CD8-positive, alpha-beta memory T cell (primary cell): ENCODE measurements around the gene TMEM176B. TPM values are rescaled to one million over a fixed set of nuclear protein-coding genes. Genes with fewer than 3 reads are reported as not detected.
A peak's percentile ranks its signal among the peaks of the same experiment; 100 is the strongest.

Source experiments
- CTCF ChIA-PET: fragments of 350-600 bp; sonication (Branson Sonifier 250); formaldehyde crosslinking; loops from one replicate; lab custom pipeline; 2021; ENCODE audit warnings: antibody characterized with exemption; lab: Charles Lee
- POLR2A ChIA-PET: fragments of 350-600 bp; sonication (Branson Sonifier 250); formaldehyde crosslinking; loops from one replicate; lab custom pipeline; 2021; ENCODE audit warnings: antibody characterized with exemption; lab: Charles Lee
- DNase-seq, 5 donors: peaks; one replicate each; pipeline versions ENCODE4 v3.0.0 to v3.0.0-alpha.2; 2020 to 2022; ENCODE audit warnings: mixed read lengths in 1 of 5
- H3K27ac ChIP-seq: one replicate; pipeline ENCODE4 v1.7.0; 2013; ENCODE audit warnings: low read depth, mild to moderate bottlenecking, low read length, moderate library complexity
- H3K27me3 ChIP-seq: 2 replicates; pipeline ENCODE4 v1.7.0; 2013; ENCODE audit warnings: low read length, mild to moderate bottlenecking; ENCODE audit not compliant: insufficient read depth, poor library complexity, severe bottlenecking
- H3K36me3 ChIP-seq: 2 replicates; pipeline ENCODE4 v1.7.0; 2013; ENCODE audit warnings: mild to moderate bottlenecking, low read length, moderate library complexity; ENCODE audit not compliant: insufficient read depth
- H3K4me1 ChIP-seq: 2 replicates; pipeline ENCODE4 v1.7.0; 2013; ENCODE audit warnings: mild to moderate bottlenecking, low read length, moderate library complexity; ENCODE audit not compliant: insufficient read depth
- H3K4me3 ChIP-seq: 2 replicates; pipeline ENCODE4 v1.7.0; 2013; ENCODE audit warnings: mild to moderate bottlenecking, low read length
- H3K9me3 ChIP-seq: 2 replicates; pipeline ENCODE4 v1.7.0; 2013; ENCODE audit warnings: mild to moderate bottlenecking, low read length
- H3K27ac Mint-ChIP-seq, 8 donors: one replicate each; pipeline ENCODE4 v1.8.0; 2020 to 2021; ENCODE audit warnings: mixed read lengths in 8 of 8, mild to moderate bottlenecking in 6 of 8, inconsistent platforms in 3 of 8, moderate library complexity in 3 of 8
- H3K27me3 Mint-ChIP-seq, 2 donors: one replicate each; pipeline ENCODE4 v1.8.0; 2020 to 2021; ENCODE audit warnings: mixed read lengths in 2 of 2, mild to moderate bottlenecking in 1 of 2, moderate library complexity in 1 of 2
- H3K36me3 Mint-ChIP-seq, 3 donors: one replicate each; pipeline ENCODE4 v1.8.0; 2020 to 2021; ENCODE audit warnings: mixed read lengths in 3 of 3, inconsistent platforms in 1 of 3, mild to moderate bottlenecking in 1 of 3
- H3K4me1 Mint-ChIP-seq, 3 donors: one replicate each; pipeline ENCODE4 v1.8.0; 2020 to 2021; ENCODE audit warnings: mixed read lengths in 3 of 3, inconsistent platforms in 1 of 3, mild to moderate bottlenecking in 1 of 3
- H3K4me3 Mint-ChIP-seq, 7 donors: one replicate each; pipeline ENCODE4 v1.8.0; 2020 to 2021; ENCODE audit warnings: mixed read lengths in 7 of 7, mild to moderate bottlenecking in 6 of 7, moderate library complexity in 4 of 7, inconsistent platforms in 2 of 7
- H3K9me3 Mint-ChIP-seq, 5 donors: one replicate each; pipeline ENCODE4 v1.8.0; 2020 to 2022; ENCODE audit warnings: mixed read lengths in 5 of 5, mild to moderate bottlenecking in 3 of 5, moderate library complexity in 2 of 5, inconsistent platforms in 1 of 5
- polyA plus RNA-seq: library from polyadenylated mRNA; unstranded; fragments of 300-500 nt; fragmentation: Illumina TruSeq; gene quantifications from one replicate; pipeline ENCODE4 v1.2.3, GENCODE V29; 2021
- total RNA-seq, 2 experiments: library from RNA; stranded (reverse); gene quantifications; one replicate each; pipeline ENCODE4 v1.2.3, GENCODE V29; 2021

The TMEM176B gene
- total and polyA plus RNA-seq, 3 experiments from 2014 or later: 0.20 to 0.27 TPM; not detected in 1

DNA sequence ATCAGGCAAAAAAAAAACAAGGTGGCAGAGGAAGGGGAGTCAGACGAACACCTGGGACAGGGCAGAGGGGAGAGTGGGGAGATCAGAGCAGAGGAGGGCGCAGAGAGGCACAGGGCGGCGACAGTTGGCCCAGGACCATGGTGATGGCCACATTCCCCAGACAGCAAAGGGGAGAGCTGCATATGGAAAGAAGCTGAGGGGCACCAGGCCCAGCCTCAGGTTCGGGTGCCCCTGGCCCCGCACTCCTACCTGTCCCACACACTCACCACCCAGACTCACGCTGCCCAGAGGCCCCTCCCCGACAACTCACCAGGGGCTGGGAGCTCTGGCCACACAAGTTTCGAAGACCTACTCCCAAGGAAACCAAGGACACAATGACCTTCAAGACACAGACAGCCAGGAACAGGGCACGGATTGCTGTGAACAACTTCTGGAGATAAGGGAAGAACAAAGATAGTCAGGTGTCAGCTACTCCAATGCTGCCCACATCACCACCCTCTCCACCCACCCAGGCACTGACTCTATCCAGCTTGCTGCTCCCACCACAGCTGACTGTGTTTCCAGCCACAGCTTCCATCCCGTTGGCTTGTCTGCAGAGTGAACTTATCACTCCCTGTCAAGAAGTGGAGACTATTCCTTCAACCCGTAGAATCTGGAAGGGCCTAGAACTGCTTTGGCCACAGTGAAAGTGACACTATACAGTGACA lies 8.3 kb downstream of the TMEM176B start:
- Mint-ChIP-seq H3K27ac (no peak overlapping the region), H3K9me3 (peaks cover 0 to 4% (median 4%) of the 10 kb centered on the region in 5 donors), H3K27me3 (peaks cover 9 to 15% of the 10 kb centered on the region in 2 donors), H3K4me3 (no peak overlapping the region), H3K4me1 (no peaks in the 10 kb centered on the region), H3K36me3 (peaks cover 0 to 6% (median 0%) of the 10 kb centered on the region in 3 donors)
- Histone ChIP-seq H3K4me3 (no peak overlapping the region), H3K27ac (no peak overlapping the region), H3K9me3 (no peaks in the 10 kb centered on the region), H3K27me3 (peaks cover 4% of the 10 kb centered on the region), H3K36me3 (no peaks in the 10 kb centered on the region), H3K4me1 (no peaks in the 10 kb centered on the region)
- POLR2A ChIA-PET: no interaction called here
- CTCF ChIA-PET: interaction anchor here (1.3 kb wide), 1 partner anchor 35 kb away, joined by 3 read pairs; no protein-coding TSS in a partner anchor
- DNase-seq: no peak

- Mint-ChIP-seq H3K27ac (no peak overlapping the region), H3K9me3 (peaks cover 0 to 4% (median 4%) of the 10 kb centered on the region in 5 donors), H3K4me1 (no peaks in the 10 kb centered on the region), H3K4me3 (no peak overlapping the region), H3K27me3 (peaks cover 10 to 15% of the 10 kb centered on the region in 2 donors), H3K36me3 (peaks cover 0 to 5% (median 0%) of the 10 kb centered on the region in 3 donors)
- Histone ChIP-seq H3K9me3 (no peaks in the 10 kb centered on the region), H3K4me3 (no peak overlapping the region), H3K27me3 (peaks cover 4% of the 10 kb centered on the region), H3K4me1 (no peaks in the 10 kb centered on the region), H3K36me3 (no peaks in the 10 kb centered on the region), H3K27ac (no peak overlapping the region)
- CTCF ChIA-PET: interaction anchor here (1.0 kb wide), 1 partner anchor 13 kb away, joined by 3 read pairs; no protein-coding TSS in a partner anchor
- POLR2A ChIA-PET: no interaction called here
- no peak for DNase-seq
These were observed 8.9 kb downstream of the TMEM176B start for GRCh38 chr7:150791304-150791703.

- no peak overlapping the region for H3K4me3 Mint-ChIP-seq
- Histone ChIP-seq H3K27me3 (peaks cover 4% of the 10 kb centered on the region), H3K4me3 (no peak overlapping the region), H3K27ac (no peak overlapping the region), H3K9me3 (no peaks in the 10 kb centered on the region), H3K4me1 (no peaks in the 10 kb centered on the region), H3K36me3 (no peaks in the 10 kb centered on the region)
- CTCF ChIA-PET: interaction anchor here (1.0 to 1.3 kb wide), 2 partner anchors 12 to 25 kb away, joined by 3 read pairs; no protein-coding TSS in a partner anchor
- no peaks in the 10 kb centered on the region for H3K4me1 Mint-ChIP-seq
- H3K9me3 Mint-ChIP-seq: no peaks in the 10 kb centered on the region
- H3K27ac Mint-ChIP-seq: no peak overlapping the region
- POLR2A ChIA-PET: no interaction called here
- DNase-seq: no peak
- peaks cover 10 to 21% of the 10 kb centered on the region in 2 donors for H3K27me3 Mint-ChIP-seq
- peaks cover 0 to 3% (median 0%) of the 10 kb centered on the region in 3 donors for H3K36me3 Mint-ChIP-seq
These were observed 9.6 kb downstream of the TMEM176B start for GRCh38 chr7:150790416-150791075.

GRCh38 chr7:150788474-150789269 lies 11.5 kb downstream of the TMEM176B start:
- no peaks in the 10 kb centered on the region for H3K4me1 Mint-ChIP-seq
- DNase-seq: no peak
- H3K27me3 Mint-ChIP-seq: peaks cover 12 to 28% of the 10 kb centered on the region in 2 donors
- H3K4me1 ChIP-seq: no peaks in the 10 kb centered on the region
- POLR2A ChIA-PET: no interaction called here
- H3K36me3 ChIP-seq: no peaks in the 10 kb centered on the region
- peaks cover 0 to 4% (median 0%) of the 10 kb centered on the region in 3 donors for H3K36me3 Mint-ChIP-seq
- no peak overlapping the region for H3K27ac Mint-ChIP-seq
- CTCF ChIA-PET: interaction anchor here (1.0 to 2.7 kb wide), 2 partner anchors 10 kb away, joined by 3 to 12 read pairs; no protein-coding TSS in a partner anchor
- H3K4me3 ChIP-seq: no peak overlapping the region
- H3K27ac ChIP-seq: no peak overlapping the region
- H3K9me3 Mint-ChIP-seq: no peaks in the 10 kb centered on the region
- H3K9me3 ChIP-seq: no peaks in the 10 kb centered on the region
- no peak overlapping the region for H3K4me3 Mint-ChIP-seq
- no peaks in the 10 kb centered on the region for H3K27me3 ChIP-seq

DNA sequence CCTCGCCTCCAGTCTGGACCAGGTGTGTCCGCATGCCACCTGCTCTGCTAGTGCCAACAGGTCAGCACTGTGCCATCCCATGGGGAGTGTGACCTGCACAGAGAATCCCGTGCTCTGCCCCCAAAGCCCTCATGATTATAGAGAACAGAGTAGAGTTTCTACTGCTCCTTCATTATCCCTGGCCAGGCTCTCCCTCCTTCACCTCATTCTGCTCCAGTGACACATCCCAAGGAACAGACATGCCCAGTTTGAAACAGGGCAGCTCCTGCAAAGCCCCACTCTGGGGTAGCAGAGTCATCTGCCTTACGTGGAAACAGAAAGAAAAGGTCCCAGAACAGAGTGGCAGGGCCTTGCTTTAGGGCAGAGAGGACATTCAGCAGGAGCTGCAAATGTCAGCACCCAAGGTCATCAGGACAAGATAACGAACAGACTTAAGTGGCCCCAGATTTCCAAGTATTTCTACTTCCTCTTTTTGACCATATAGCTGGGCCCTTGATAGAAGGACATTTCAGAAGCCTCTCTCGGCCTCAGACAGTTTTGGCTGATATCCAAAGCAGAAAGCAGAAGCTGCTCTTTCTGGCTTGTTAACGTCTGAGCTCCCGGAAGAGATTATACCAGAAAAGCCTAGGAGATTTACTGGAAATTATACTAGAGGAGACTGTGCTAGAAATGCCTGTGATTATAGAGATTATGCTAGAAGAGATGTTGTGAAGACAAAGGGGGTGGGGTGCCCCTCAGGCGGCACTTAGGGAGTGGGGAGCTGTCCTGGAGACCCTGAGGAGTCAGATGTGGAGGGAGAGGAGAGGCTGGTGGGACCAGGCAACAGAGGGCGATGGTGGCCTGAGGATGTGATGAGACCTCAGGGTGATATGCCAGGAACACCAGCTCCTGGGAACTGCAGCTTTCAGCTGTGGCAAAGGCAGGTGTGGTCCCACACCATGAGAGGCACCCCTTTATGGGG lies 12.6 kb downstream of the TMEM176B start:
- peaks cover 0 to 4% (median 0%) of the 10 kb centered on the region in 3 donors for H3K36me3 Mint-ChIP-seq
- no peaks in the 10 kb centered on the region for H3K4me1 Mint-ChIP-seq
- H3K27ac Mint-ChIP-seq: peak overlapping the region in 1 of 8 donors; percentile 36
- no peaks in the 10 kb centered on the region for H3K27me3 ChIP-seq
- CTCF ChIA-PET: interaction anchor here (1.0 to 2.7 kb wide), 2 partner anchors 8 to 11 kb away, joined by 3 to 12 read pairs; no protein-coding TSS in a partner anchor
- H3K27me3 Mint-ChIP-seq: peaks cover 12 to 32% of the 10 kb centered on the region in 2 donors
- H3K4me3 Mint-ChIP-seq: no peak overlapping the region
- H3K36me3 ChIP-seq: no peaks in the 10 kb centered on the region
- no peaks in the 10 kb centered on the region for H3K4me1 ChIP-seq
- no peak overlapping the region for H3K4me3 ChIP-seq
- POLR2A ChIA-PET: no interaction called here
- no peaks in the 10 kb centered on the region for H3K9me3 ChIP-seq
- no peak for DNase-seq
- no peak overlapping the region for H3K27ac ChIP-seq
- no peaks in the 10 kb centered on the region for H3K9me3 Mint-ChIP-seq

DNA sequence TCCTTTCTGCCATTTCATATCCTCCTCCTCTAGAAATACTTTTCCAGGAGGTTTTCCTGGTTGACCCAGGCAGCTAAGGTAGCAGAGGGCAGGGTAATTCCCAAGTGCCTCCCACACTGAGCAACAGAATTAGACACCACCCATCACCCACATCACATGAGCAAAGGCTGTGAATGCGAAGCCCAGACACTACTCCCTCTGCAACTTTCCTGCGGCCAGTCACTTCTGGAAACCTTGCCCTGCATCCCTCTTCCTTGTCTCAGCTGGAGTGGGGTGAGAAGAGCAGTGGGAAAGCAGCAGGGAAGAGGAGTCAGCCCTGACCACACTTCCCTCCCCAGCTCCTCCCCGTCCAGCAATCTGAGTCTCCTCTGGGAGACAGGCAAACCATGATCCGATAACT lies 15.2 kb downstream of the TMEM176B start:
- Mint-ChIP-seq H3K36me3 (peaks cover 0 to 4% (median 0%) of the 10 kb centered on the region in 3 donors), H3K27me3 (peaks cover 10 to 42% of the 10 kb centered on the region in 2 donors), H3K9me3 (no peaks in the 10 kb centered on the region), H3K4me1 (no peaks in the 10 kb centered on the region), H3K4me3 (no peak overlapping the region), H3K27ac (no peak overlapping the region)
- no peaks in the 10 kb centered on the region for H3K9me3 ChIP-seq
- H3K4me1 ChIP-seq: no peaks in the 10 kb centered on the region
- no peak for DNase-seq
- no peak overlapping the region for H3K27ac ChIP-seq
- no peaks in the 10 kb centered on the region for H3K36me3 ChIP-seq
- CTCF ChIA-PET: no interaction called here
- POLR2A ChIA-PET: no interaction called here
- H3K4me3 ChIP-seq: no peak overlapping the region
- peaks cover 4% of the 10 kb centered on the region for H3K27me3 ChIP-seq

- no peaks in the 10 kb centered on the region for H3K9me3 ChIP-seq
- no peak for DNase-seq
- no peak overlapping the region for H3K27ac ChIP-seq
- H3K4me3 ChIP-seq: no peak overlapping the region
- no peaks in the 10 kb centered on the region for H3K4me1 ChIP-seq
- H3K9me3 Mint-ChIP-seq: no peaks in the 10 kb centered on the region
- H3K4me1 Mint-ChIP-seq: no peaks in the 10 kb centered on the region
- H3K27me3 ChIP-seq: peaks cover 4% of the 10 kb centered on the region
- no peaks in the 10 kb centered on the region for H3K36me3 ChIP-seq
- ChIA-PET POLR2A (no interaction called here), CTCF (no interaction called here)
- H3K4me3 Mint-ChIP-seq: no peak overlapping the region
- H3K36me3 Mint-ChIP-seq: peaks cover 0 to 4% (median 0%) of the 10 kb centered on the region in 3 donors
- H3K27me3 Mint-ChIP-seq: peaks cover 10 to 42% of the 10 kb centered on the region in 2 donors
- no peak overlapping the region for H3K27ac Mint-ChIP-seq
These were observed 15.9 kb downstream of the TMEM176B start for GRCh38 chr7:150784120-150784736.
